ENCODE data around the gene DACT2. TPM values are rescaled to one million over a fixed set of nuclear protein-coding genes. Genes with fewer than 3 reads are reported as not detected.
"Not testable (repeated sequence)": the region's sequence is repeated elsewhere in the genome, so short reads cannot be mapped to it uniquely, and the experiment has no call there.

DACT2 gene
- polyA plus RNA-seq, 3 donors = 1.0 to 3.0 (median 2.4) TPM

- H3K27ac ChIP-seq (ENCODE audit: low read depth, low read length) = no peak overlapping the region
- 61 to 72% (median 64%) methylated on average over 13 of the region's 13 CpGs for WGBS, 3 donors
Observed at GRCh38 chr6:168332020-168332419, 12.4 kb upstream of the DACT2 start.

GRCh38 chr6:168331058-168331457, 11.5 kb upstream of the DACT2 start:
- H3K27ac ChIP-seq (ENCODE audit: low read depth, low read length) = no peak overlapping the region
- WGBS, 3 donors = 65 to 75% (median 70%) methylated on average over 4 of the region's 4 CpGs

DNA sequence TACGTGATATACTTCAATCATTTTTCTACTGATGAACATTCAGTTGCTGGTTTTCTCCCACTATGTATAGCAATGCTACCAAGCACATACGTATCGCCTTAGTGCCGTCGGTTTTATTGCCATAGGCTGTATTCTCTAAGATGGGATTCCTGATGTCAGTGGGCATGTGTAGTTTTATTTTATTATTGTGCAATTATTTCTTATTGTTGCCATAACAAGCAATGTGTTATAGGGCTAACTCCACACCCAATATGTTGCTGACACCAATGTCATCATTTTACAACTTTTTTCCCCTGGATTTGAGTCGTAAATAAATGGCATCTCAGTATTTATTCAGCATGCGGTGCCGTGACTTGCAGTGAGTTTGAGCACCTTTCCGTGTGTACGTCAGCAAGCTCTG, 10.8 kb upstream of the DACT2 start:
- no peak overlapping the region for H3K27ac ChIP-seq (ENCODE audit: low read depth, low read length)
- WGBS, 3 donors = 90 to 94% (median 90%) methylated on average over 10 of the region's 10 CpGs

- WGBS, 3 donors = 76 to 92% (median 86%) methylated on average over 4 of the region's 4 CpGs
- H3K27ac ChIP-seq (ENCODE audit: low read depth, low read length) = no peak overlapping the region
Observed at GRCh38 chr6:168328086-168328485, 8.5 kb upstream of the DACT2 start.

- no peak overlapping the region for H3K27ac ChIP-seq (ENCODE audit: low read depth, low read length)
- 22 to 42% (median 33%) methylated on average over 12 of the region's 12 CpGs for WGBS, 3 donors
Observed at GRCh38 chr6:168326294-168327261, 7.0 kb upstream of the DACT2 start.

- no peak overlapping the region for H3K27ac ChIP-seq (ENCODE audit: low read depth, low read length)
- WGBS, 3 donors = 41 to 65% (median 60%) methylated on average over 2 of the region's 2 CpGs
Observed at GRCh38 chr6:168322966-168323365, 3.4 kb upstream of the DACT2 start.

DNA sequence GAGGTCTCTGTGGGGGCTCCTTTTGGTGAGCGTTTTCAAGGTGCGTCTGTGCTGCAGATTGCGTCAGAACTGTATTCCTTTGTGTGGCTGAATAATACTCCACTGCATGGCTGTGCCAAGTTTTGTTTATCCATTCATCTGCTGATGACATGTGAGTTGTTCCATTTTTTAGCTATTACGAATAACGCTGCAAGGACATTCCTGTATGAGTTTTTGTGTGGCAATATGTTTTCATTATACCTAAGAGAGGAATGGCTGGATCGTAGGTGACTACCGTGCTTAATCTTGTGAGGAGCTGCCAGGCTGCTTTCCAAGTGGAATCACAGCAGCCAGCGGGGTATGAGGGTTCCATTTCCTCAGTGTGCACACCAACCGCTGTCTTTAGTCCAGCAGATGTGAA, 1.1 kb upstream of the DACT2 start:
- 65 to 92% (median 88%) methylated on average over 9 of the region's 9 CpGs for WGBS, 3 donors
- H3K27ac ChIP-seq (ENCODE audit: low read depth, low read length) = no peak overlapping the region

- WGBS, 3 donors = 12 to 20% (median 18%) methylated on average over 32 to 33 of the region's 33 CpGs
- H3K27ac ChIP-seq (ENCODE audit: low read depth, low read length) = no peak overlapping the region
Observed at GRCh38 chr6:168318579-168319278, 848 bp downstream of the DACT2 start.

- 15 to 51% (median 48%) methylated on average over 12 of the region's 12 CpGs for WGBS, 3 donors
- H3K27ac ChIP-seq (ENCODE audit: low read depth, low read length) = no peak overlapping the region
Observed at GRCh38 chr6:168318090-168318489, 1.5 kb downstream of the DACT2 start.

- WGBS, 3 donors = 73 to 77% (median 77%) methylated on average over 5 of the region's 5 CpGs
- no peak overlapping the region for H3K27ac ChIP-seq (ENCODE audit: low read depth, low read length)
Observed at GRCh38 chr6:168315596-168315995, 4.0 kb downstream of the DACT2 start.

- WGBS, 3 donors = 40 to 61% (median 60%) methylated on average over 10 of the region's 10 CpGs
- H3K27ac ChIP-seq (ENCODE audit: low read depth, low read length) = no peak overlapping the region
Observed at GRCh38 chr6:168314948-168315347, 4.6 kb downstream of the DACT2 start.

DNA sequence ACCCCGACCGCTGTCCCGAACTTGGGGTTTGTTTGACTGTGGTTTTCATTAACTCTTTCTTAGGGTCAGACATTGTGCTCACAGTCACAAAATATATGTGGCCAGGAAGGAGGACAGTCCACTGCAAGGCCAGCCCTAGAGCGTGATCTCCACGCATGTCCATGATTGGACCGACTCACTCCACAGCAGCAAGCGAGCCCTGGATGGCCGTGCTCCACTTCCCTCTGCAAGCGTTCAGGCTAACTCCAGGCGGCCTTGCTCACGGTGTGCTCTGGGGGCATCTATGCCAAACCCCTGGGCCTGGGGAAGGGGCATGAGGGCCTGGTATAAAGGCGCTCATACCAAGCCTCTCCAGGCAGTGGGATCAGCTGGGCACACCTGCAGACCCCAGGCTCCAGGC, 5.6 kb downstream of the DACT2 start:
- H3K27ac ChIP-seq (ENCODE audit: low read depth, low read length) = no peak overlapping the region
- 70 to 72% (median 72%) methylated on average over 12 of the region's 12 CpGs for WGBS, 3 donors

DNA sequence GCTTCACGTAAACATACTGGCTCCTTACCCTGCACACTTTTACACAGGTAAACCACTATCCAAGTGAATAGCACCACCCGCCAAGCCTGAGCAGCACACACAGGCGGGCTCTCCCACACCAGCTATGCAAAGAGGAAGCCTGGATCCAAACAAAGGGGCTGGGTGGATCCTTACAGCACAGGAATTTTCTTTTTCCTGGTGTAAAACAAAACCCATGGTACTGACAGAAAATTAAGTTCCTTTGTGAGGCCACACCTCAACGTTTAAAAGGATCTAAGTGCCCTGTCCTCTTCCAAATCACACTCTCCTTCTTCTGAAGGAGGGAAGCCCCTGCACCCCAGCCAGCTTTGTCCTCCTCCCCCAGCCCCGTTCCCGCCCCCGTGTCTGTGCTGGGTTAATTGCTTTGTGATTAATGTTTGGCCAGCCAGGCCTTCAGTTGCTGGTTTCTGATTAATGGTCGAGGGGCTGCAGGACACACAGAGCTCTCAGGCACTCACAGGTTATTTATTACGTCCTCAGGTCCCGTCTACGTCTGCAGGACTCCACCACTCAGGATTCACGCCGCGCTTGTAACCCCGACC, 6.1 kb downstream of the DACT2 start:
- 43 to 56% (median 55%) methylated on average over 15 of the region's 15 CpGs for WGBS, 3 donors
- no peak overlapping the region for H3K27ac ChIP-seq (ENCODE audit: low read depth, low read length)

GRCh38 chr6:168312125-168312507, 7.5 kb downstream of the DACT2 start:
- WGBS, 3 donors = 86 to 96% (median 94%) methylated on average over 8 of the region's 8 CpGs

GRCh38 chr6:168311410-168312124, 8.0 kb downstream of the DACT2 start:
- H3K27ac ChIP-seq (ENCODE audit: low read depth, low read length) = no peak overlapping the region
- 90 to 92% (median 91%) methylated on average over 11 of the region's 11 CpGs for WGBS, 3 donors

More at GRCh38 chr6:168312125-168312507, 7.5 kb downstream of the DACT2 start:
- H3K27ac ChIP-seq (ENCODE audit: low read depth, low read length) = not testable (repeated sequence)

GRCh38 chr6:168310945-168311344, 8.6 kb downstream of the DACT2 start:
- WGBS, 3 donors = 84 to 90% (median 88%) methylated on average over 10 of the region's 10 CpGs

GRCh38 chr6:168310403-168310802, 9.2 kb downstream of the DACT2 start:
- H3K27ac ChIP-seq (ENCODE audit: low read depth, low read length) = no peak overlapping the region
- 85 to 88% (median 86%) methylated on average over 11 of the region's 11 CpGs for whole genome bisulfite sequencing, 3 donors

More at GRCh38 chr6:168310945-168311344, 8.6 kb downstream of the DACT2 start:
- H3K27ac ChIP-seq (ENCODE audit: low read depth, low read length) = no peak overlapping the region

GRCh38 chr6:168309997-168310396, 9.6 kb downstream of the DACT2 start:
- 93 to 95% (median 93%) methylated on average over 15 of the region's 15 CpGs for WGBS, 3 donors
- no peak overlapping the region for H3K27ac ChIP-seq (ENCODE audit: low read depth, low read length)
